Calu3 (cell line): ENCODE results near the gene PRSS35. TPM values are rescaled to one million over a fixed set of nuclear protein-coding genes. Genes with fewer than 3 reads are reported as not detected.
"Not testable (repeated sequence)": the region's sequence is repeated elsewhere in the genome, so short reads cannot be mapped to it uniquely, and the experiment has no call there.

Experiments
- BruUV-seq: library from RNA; stranded (reverse); fragments of 400-500 nt; replicated peaks from 2 replicates; lab custom pipeline; 2021; lab: Mats Ljungman, UMichigan
- CTCF ChIA-PET: fragments of 300-600 bp; sonication (Branson Sonifier 250); formaldehyde crosslinking; loops from one replicate; lab custom pipeline; 2022; ENCODE audit warnings: antibody characterized with exemption; lab: Charles Lee
- DNase-seq: peaks from one replicate; pipeline ENCODE4 v3.0.0; 2022
- H3K27ac Mint-ChIP-seq: one replicate; pipeline ENCODE4 v1.8.0; 2022; ENCODE audit warnings: mixed read lengths; ENCODE audit not compliant: unreplicated experiment
- H3K27me3 Mint-ChIP-seq: one replicate; pipeline ENCODE4 v1.8.0; 2022; ENCODE audit warnings: mixed read lengths; ENCODE audit not compliant: unreplicated experiment
- H3K36me3 Mint-ChIP-seq: one replicate; pipeline ENCODE4 v1.8.0; 2022; ENCODE audit warnings: mild to moderate bottlenecking, moderate library complexity, mixed read lengths; ENCODE audit not compliant: insufficient read depth, unreplicated experiment
- H3K4me1 Mint-ChIP-seq: one replicate; pipeline ENCODE4 v1.8.0; 2022; ENCODE audit warnings: mild to moderate bottlenecking, low read depth, mixed read lengths; ENCODE audit not compliant: unreplicated experiment
- H3K4me3 Mint-ChIP-seq: one replicate; pipeline ENCODE4 v1.8.0; 2022; ENCODE audit warnings: mild to moderate bottlenecking, low read depth, moderate library complexity, mixed read lengths; ENCODE audit not compliant: unreplicated experiment
- H3K9me3 Mint-ChIP-seq: one replicate; pipeline ENCODE4 v1.8.0; 2022; ENCODE audit warnings: low read depth, mixed read lengths; ENCODE audit not compliant: unreplicated experiment
- intact Hi-C: fragments of 100-400 bp; cut with micrococcal nuclease; formaldehyde crosslinking; loops from one replicate; pipeline ENCODE4 v1.10.0; 2022; ENCODE audit not compliant: unreplicated experiment
- total RNA-seq: library from RNA; stranded (reverse); gene quantifications from 2 replicates; pipeline ENCODE4 v1.2.3, GENCODE V29; 2022
- TF ChIP-seq, protein P1 (sequence below): fragments of 200-600 bp; IDR thresholded peaks from one replicate; pipeline ENCODE4 v1.8.0; 2022; ENCODE audit warnings: antibody characterized with exemption; ENCODE audit not compliant: unreplicated experiment

The PRSS35 gene
- total RNA-seq, 1 experiment from 2014 or later, result not detected

DNA sequence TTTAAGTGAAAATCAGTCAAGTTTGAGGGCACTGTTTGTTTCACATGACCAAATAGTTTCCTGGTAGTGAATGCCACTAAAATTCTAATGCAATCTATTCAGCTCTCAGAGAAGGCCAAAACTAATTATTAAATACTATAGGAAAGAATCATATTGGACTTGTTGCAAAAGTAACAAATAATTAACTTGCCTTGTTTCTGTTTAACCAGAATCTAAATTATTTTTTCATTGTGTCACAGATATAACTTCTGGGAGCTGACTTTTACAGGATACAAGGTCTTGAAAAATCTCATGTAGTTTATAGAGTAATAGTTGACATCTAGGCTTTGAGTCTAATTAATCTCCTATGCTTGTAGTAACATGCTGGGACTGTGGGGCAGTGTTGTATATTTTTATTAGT is 44.5 kb downstream of the PRSS35 start:
- Mint-ChIP-seq H3K4me3 (no peak overlapping the region), H3K27me3 (no peaks in the 10 kb centered on the region), H3K4me1 (peaks cover 15% of the 10 kb centered on the region), H3K9me3 (no peaks in the 10 kb centered on the region), H3K27ac (no peak overlapping the region), H3K36me3 (no peaks in the 10 kb centered on the region)
- intact Hi-C loops, result no loop called here
- TF ChIP-seq, protein P1, sequence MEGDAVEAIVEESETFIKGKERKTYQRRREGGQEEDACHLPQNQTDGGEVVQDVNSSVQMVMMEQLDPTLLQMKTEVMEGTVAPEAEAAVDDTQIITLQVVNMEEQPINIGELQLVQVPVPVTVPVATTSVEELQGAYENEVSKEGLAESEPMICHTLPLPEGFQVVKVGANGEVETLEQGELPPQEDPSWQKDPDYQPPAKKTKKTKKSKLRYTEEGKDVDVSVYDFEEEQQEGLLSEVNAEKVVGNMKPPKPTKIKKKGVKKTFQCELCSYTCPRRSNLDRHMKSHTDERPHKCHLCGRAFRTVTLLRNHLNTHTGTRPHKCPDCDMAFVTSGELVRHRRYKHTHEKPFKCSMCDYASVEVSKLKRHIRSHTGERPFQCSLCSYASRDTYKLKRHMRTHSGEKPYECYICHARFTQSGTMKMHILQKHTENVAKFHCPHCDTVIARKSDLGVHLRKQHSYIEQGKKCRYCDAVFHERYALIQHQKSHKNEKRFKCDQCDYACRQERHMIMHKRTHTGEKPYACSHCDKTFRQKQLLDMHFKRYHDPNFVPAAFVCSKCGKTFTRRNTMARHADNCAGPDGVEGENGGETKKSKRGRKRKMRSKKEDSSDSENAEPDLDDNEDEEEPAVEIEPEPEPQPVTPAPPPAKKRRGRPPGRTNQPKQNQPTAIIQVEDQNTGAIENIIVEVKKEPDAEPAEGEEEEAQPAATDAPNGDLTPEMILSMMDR, result no peak
- CTCF ChIA-PET, result interaction anchor here (0.5 to 1.0 kb wide), 2 partner anchors 21 to 40 kb away, joined by 3 read pairs; no protein-coding TSS in a partner anchor
- DNase-seq, result no peak
- no TSS peak for BruUV-seq

DNA sequence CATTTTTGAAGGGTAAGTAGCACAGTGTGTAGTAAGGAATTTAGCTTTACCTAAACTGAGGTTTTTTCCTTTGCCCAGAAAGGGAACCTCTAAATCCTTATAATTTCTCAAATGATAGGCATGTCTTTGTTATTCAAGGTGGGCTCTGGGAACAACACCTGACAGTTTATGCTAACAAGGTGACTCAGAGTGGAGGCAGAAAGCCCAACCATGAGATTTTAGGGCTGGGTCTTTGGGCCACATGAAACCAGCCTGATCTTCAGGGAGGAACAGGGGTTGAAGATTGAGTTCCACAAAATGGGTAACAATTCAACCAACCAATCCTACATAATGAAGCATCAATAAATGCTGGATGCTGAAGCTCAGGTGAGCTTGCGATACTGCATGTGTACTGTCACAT is 46.6 kb downstream of the PRSS35 start:
- H3K4me1 Mint-ChIP-seq, result peaks cover 15% of the 10 kb centered on the region
- no peak overlapping the region for H3K27ac Mint-ChIP-seq
- intact Hi-C loops, result no loop called here
- H3K27me3 Mint-ChIP-seq, result no peaks in the 10 kb centered on the region
- CTCF ChIA-PET, result no interaction called here
- no peaks in the 10 kb centered on the region for H3K36me3 Mint-ChIP-seq
- no peaks in the 10 kb centered on the region for H3K9me3 Mint-ChIP-seq
- no TSS peak for BruUV-seq
- TF ChIP-seq, protein P1, result no peak
- DNase-seq, result no peak
- H3K4me3 Mint-ChIP-seq, result no peak overlapping the region

DNA sequence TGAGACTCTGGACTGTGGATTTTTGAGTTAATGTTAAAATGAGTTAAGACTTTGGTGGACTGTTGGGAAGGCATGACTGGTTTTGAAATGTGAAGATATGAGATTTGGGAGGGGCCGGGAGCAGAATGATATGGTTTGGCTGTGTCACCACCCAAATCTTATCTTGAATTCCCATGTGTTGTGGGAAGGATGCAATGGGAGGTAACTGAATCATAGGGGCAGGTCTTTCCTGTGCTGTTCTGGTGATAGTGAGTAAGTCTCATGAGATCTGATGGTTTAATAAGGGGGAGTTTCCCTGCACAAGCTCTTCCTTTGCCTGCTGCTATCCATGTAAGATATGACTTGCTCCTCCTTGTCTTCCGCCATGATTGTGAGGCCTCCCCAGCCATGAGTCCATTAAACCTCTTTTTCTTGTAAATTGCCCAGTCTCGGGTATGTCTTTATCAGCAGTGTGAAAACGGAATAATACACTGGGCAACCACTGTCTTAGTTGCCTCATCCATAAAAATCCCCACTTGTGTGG is 59.4 kb downstream of the PRSS35 start:
- intact Hi-C loops, DNase-seq, H3K4me3 Mint-ChIP-seq, H3K9me3 Mint-ChIP-seq, H3K27ac Mint-ChIP-seq, BruUV-seq, H3K36me3 Mint-ChIP-seq, H3K4me1 Mint-ChIP-seq, CTCF ChIA-PET: not testable (repeated sequence)
- H3K27me3 Mint-ChIP-seq, result peaks cover 12% of the 10 kb centered on the region

DNA sequence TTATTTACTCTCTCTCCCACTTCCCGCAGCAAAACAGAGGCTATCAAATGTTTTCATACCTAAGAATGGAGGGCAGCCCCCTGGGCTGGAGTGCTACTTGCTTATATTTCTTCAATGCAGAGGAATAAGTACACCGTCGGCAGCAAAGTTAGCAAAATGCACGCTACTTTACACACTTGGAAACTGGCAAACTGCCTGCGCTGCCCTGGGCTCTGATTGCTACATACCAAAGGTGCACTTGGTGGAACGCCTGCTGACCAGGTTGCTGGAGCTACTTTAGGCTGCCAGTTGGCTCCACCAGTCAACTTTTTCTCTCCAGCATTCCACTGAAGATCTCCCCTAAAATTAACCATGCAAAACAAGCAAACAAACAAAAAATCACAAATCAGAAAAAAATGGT is 62.4 kb downstream of the PRSS35 start:
- CTCF ChIA-PET, result no interaction called here
- H3K27ac Mint-ChIP-seq, result no peak overlapping the region
- BruUV-seq, result no TSS peak

More for the DNA sequence above, 62.4 kb downstream of the PRSS35 start:
- DNase-seq, result no peak
- Mint-ChIP-seq H3K4me3 (no peak overlapping the region), H3K4me1 (peaks cover 4% of the 10 kb centered on the region), H3K36me3 (no peaks in the 10 kb centered on the region), H3K9me3 (peaks cover 9% of the 10 kb centered on the region), H3K27me3 (peaks cover 7% of the 10 kb centered on the region)
- TF ChIP-seq, protein P1, result no peak
- intact Hi-C loops, result no loop called here

Other genes starting within 250 kb of the PRSS35 start
- 11.4 and 14.5 TPM in 2 replicates for gene ME1, start 81.5 kb upstream of the PRSS35 start, total RNA-seq
- not detected in 2 replicates for gene SNAP91, start 196.6 kb downstream of the PRSS35 start, total RNA-seq